ENCODE results near the gene DDIT3.

- TF ChIP-seq CTCF (conservative IDR thresholded peaks at IDR 0.05 in 1 of 2, IDR thresholded peaks at IDR 0.05 in 1 of 2; ENCODE audit: extremely low read depth in 1 of 2, insufficient read depth in 1 of 2, low read depth in 1 of 2, low read length in 2 of 2) (no peak), EZH2 (IDR thresholded peaks at IDR 0.05; ENCODE audit: borderline replicate concordance, low read length) (no peak)
Observed at GRCh38 chr12:57513266-57513665, 7.0 kb downstream of the DDIT3 start.
